HepG2 (cell line): ENCODE results near the gene CLN6. TPM values are rescaled to one million over a fixed set of nuclear protein-coding genes. Genes with fewer than 3 reads are reported as not detected.

Experiments used
- ATRX ChIP-seq: sonication (generic); formaldehyde crosslinking; IDR thresholded peaks from 2 replicates; pipeline ENCODE4 v1.4.0; 2020; ENCODE audit warnings: missing genetic modification reagents, borderline replicate concordance
- FLYWCH1 ChIP-seq: sonication (generic); formaldehyde crosslinking; IDR thresholded peaks from 2 replicates; pipeline ENCODE4 v1.8.1; 2023; ENCODE audit warnings: mild to moderate bottlenecking, missing genetic modification reagents
- HIVEP1 ChIP-seq: sonication (generic); formaldehyde crosslinking; IDR thresholded peaks from 2 replicates; pipeline ENCODE4 v1.4.0; 2020; ENCODE audit warnings: mild to moderate bottlenecking, missing genetic modification reagents
- JUN ChIP-seq: sonication (generic); formaldehyde crosslinking; IDR thresholded peaks from 2 replicates; pipeline ENCODE4 v1.4.0; 2020; ENCODE audit warnings: mild to moderate bottlenecking, missing genetic modification reagents
- KLF12 ChIP-seq: sonication (generic); formaldehyde crosslinking; IDR thresholded peaks from 2 replicates; pipeline ENCODE4 v1.4.0; 2020; ENCODE audit warnings: missing genetic modification reagents, borderline replicate concordance
- MAF1 ChIP-seq: sonication (generic); formaldehyde crosslinking; IDR thresholded peaks from 2 replicates; pipeline ENCODE4 v1.5.0; 2020; ENCODE audit warnings: missing genetic modification reagents, borderline replicate concordance
- MBNL3 ChIP-seq: fragments of 250-450 bp; sonication (Bioruptor Pico); conservative IDR thresholded peaks from 2 replicates; pipeline ENCODE4 v1.8.0; 2022; ENCODE audit warnings: mild to moderate bottlenecking, inconsistent platforms
- MYC ChIP-seq: sonication (generic); formaldehyde crosslinking; IDR thresholded peaks from 2 replicates; pipeline ENCODE4 v1.9.0; 2021; ENCODE audit warnings: missing genetic modification reagents, borderline replicate concordance
- SMARCC2 ChIP-seq: fragments of 450-650 bp; IDR thresholded peaks from 2 replicates; pipeline ENCODE4 v1.6.1; 2017; ENCODE audit warnings: antibody characterized with exemption, mild to moderate bottlenecking
- THYN1 ChIP-seq: sonication (generic); formaldehyde crosslinking; IDR thresholded peaks from 2 replicates; pipeline ENCODE4 v1.8.1; 2023; ENCODE audit warnings: low read depth, mild to moderate bottlenecking, moderate library complexity, missing genetic modification reagents, borderline replicate concordance
- ZNF790 ChIP-seq: sonication (generic); formaldehyde crosslinking; IDR thresholded peaks from 2 replicates; pipeline ENCODE4 v1.8.0; 2022; ENCODE audit warnings: missing genetic modification reagents, mild to moderate bottlenecking, borderline replicate concordance
- polyA plus RNA-seq, 8 experiments: library from polyadenylated mRNA; depleted of rRNA in 3 of 8; stranded (reverse) in 7 of 8; unstranded in 1 of 8; fragments of >200 nt; fragmentation: Illumina TruSeq in 4 of 8; extraction: Trizol in 4 of 8; gene quantifications; 2 replicates each; pipeline versions ENCODE4 v1.2.1 to v1.2.3, GENCODE V29; 2011 to 2016; ENCODE audit warnings: low read depth in 4 of 8, missing spikeins in 1 of 8, mixed read lengths in 1 of 8; ENCODE audit not compliant: insufficient read depth in 1 of 8
- total RNA-seq, 5 experiments: library from RNA; depleted of rRNA; stranded (reverse); fragments of >200 nt; fragmentation: Illumina TruSeq; extraction: Trizol; gene quantifications; 2 replicates each; pipeline ENCODE4 v1.2.3, GENCODE V29; 2016; ENCODE audit warnings: low read depth in 1 of 5
- TF ChIP-seq, protein P1 (sequence below): sonication (generic); formaldehyde crosslinking; IDR thresholded peaks from 2 replicates; pipeline ENCODE4 v1.4.0; 2020; ENCODE audit warnings: missing genetic modification reagents, borderline replicate concordance
- TF ChIP-seq, protein P2 (sequence below): sonication (generic); formaldehyde crosslinking; IDR thresholded peaks from 2 replicates; pipeline ENCODE4 v1.8.1; 2022; ENCODE audit warnings: low read depth, mild to moderate bottlenecking, missing genetic modification reagents
- TF ChIP-seq, protein P3 (sequence below), 2 experiments: sonication (generic) in 1 of 2; formaldehyde crosslinking in 1 of 2; IDR thresholded peaks; 2 replicates each; pipeline versions ENCODE4 v1.5.1 to v1.6.1; 2011 to 2020; ENCODE audit warnings: borderline replicate concordance in 1 of 2, low read depth in 1 of 2, low read length in 1 of 2, mild to moderate bottlenecking in 1 of 2, missing genetic modification reagents in 1 of 2, moderate library complexity in 1 of 2
- TF ChIP-seq, protein P4 (sequence below): sonication (generic); formaldehyde crosslinking; conservative IDR thresholded peaks from 2 replicates; pipeline ENCODE4 v1.4.0; 2020; ENCODE audit warnings: missing genetic modification reagents
- TF ChIP-seq, protein P5 (sequence below): sonication (generic); formaldehyde crosslinking; conservative IDR thresholded peaks from 2 replicates; pipeline ENCODE4 v1.8.1; 2023; ENCODE audit warnings: missing genetic modification reagents

CLN6 gene
- total and polyA plus RNA-seq, 2 of the 13 experiments (the other 11 are each of a cell fraction or from before 2014, with no cell fraction given), result 24.9 to 27.1 TPM

DNA sequence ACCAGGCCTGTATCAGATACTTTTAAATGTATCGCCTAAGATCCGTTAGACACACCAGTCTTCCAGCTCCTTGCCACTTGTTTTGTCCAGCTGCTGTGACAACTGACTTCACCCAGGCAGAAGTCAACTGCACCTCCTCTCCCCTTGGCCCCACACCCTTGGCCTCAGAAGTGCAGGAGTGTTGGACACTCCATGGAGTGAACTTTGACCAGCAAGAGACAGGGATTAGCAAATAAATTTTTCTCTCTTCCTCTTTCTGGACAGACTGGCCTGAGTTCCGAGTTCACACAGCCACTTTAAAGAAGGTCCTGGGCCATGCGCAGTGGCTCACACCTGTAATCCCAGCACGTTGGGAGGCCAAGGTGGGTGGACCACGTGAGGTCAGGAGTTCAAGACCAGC is 2.9 kb upstream of the CLN6 start (continued):
- TF ChIP-seq, protein P1, sequence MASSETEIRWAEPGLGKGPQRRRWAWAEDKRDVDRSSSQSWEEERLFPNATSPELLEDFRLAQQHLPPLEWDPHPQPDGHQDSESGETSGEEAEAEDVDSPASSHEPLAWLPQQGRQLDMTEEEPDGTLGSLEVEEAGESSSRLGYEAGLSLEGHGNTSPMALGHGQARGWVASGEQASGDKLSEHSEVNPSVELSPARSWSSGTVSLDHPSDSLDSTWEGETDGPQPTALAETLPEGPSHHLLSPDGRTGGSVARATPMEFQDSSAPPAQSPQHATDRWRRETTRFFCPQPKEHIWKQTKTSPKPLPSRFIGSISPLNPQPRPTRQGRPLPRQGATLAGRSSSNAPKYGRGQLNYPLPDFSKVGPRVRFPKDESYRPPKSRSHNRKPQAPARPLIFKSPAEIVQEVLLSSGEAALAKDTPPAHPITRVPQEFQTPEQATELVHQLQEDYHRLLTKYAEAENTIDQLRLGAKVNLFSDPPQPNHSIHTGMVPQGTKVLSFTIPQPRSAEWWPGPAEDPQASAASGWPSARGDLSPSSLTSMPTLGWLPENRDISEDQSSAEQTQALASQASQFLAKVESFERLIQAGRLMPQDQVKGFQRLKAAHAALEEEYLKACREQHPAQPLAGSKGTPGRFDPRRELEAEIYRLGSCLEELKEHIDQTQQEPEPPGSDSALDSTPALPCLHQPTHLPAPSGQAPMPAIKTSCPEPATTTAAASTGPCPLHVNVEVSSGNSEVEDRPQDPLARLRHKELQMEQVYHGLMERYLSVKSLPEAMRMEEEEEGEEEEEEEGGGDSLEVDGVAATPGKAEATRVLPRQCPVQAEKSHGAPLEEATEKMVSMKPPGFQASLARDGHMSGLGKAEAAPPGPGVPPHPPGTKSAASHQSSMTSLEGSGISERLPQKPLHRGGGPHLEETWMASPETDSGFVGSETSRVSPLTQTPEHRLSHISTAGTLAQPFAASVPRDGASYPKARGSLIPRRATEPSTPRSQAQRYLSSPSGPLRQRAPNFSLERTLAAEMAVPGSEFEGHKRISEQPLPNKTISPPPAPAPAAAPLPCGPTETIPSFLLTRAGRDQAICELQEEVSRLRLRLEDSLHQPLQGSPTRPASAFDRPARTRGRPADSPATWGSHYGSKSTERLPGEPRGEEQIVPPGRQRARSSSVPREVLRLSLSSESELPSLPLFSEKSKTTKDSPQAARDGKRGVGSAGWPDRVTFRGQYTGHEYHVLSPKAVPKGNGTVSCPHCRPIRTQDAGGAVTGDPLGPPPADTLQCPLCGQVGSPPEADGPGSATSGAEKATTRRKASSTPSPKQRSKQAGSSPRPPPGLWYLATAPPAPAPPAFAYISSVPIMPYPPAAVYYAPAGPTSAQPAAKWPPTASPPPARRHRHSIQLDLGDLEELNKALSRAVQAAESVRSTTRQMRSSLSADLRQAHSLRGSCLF, result no peak
- TF ChIP-seq MBNL3 (no peak), FLYWCH1 (CRISPR knock-in tag) (no peak), KLF12 (CRISPR knock-in tag) (no peak), SMARCC2 (no peak), THYN1 (CRISPR knock-in tag) (no peak), MYC (CRISPR knock-in tag) (no peak), JUN (CRISPR knock-in tag) (no peak), MAF1 (CRISPR knock-in tag) (no peak), ATRX (no peak), ZNF790 (no peak), HIVEP1 (CRISPR knock-in tag) (no peak)
- TF ChIP-seq, protein P2, sequence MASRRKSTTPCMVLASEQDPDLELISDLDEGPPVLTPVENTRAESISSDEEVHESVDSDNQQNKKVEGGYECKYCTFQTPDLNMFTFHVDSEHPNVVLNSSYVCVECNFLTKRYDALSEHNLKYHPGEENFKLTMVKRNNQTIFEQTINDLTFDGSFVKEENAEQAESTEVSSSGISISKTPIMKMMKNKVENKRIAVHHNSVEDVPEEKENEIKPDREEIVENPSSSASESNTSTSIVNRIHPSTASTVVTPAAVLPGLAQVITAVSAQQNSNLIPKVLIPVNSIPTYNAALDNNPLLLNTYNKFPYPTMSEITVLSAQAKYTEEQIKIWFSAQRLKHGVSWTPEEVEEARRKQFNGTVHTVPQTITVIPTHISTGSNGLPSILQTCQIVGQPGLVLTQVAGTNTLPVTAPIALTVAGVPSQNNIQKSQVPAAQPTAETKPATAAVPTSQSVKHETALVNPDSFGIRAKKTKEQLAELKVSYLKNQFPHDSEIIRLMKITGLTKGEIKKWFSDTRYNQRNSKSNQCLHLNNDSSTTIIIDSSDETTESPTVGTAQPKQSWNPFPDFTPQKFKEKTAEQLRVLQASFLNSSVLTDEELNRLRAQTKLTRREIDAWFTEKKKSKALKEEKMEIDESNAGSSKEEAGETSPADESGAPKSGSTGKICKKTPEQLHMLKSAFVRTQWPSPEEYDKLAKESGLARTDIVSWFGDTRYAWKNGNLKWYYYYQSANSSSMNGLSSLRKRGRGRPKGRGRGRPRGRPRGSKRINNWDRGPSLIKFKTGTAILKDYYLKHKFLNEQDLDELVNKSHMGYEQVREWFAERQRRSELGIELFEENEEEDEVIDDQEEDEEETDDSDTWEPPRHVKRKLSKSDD (CRISPR knock-in tag), result no peak
- TF ChIP-seq, protein P3, sequence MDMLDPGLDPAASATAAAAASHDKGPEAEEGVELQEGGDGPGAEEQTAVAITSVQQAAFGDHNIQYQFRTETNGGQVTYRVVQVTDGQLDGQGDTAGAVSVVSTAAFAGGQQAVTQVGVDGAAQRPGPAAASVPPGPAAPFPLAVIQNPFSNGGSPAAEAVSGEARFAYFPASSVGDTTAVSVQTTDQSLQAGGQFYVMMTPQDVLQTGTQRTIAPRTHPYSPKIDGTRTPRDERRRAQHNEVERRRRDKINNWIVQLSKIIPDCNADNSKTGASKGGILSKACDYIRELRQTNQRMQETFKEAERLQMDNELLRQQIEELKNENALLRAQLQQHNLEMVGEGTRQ (IDR thresholded peaks at IDR 0.05; ENCODE audit: low read depth, low read length), result no peak
- TF ChIP-seq, protein P3 (CRISPR knock-in tag; IDR thresholded peaks at IDR 0.05; ENCODE audit: borderline replicate concordance), result no peak
- TF ChIP-seq, protein P4, sequence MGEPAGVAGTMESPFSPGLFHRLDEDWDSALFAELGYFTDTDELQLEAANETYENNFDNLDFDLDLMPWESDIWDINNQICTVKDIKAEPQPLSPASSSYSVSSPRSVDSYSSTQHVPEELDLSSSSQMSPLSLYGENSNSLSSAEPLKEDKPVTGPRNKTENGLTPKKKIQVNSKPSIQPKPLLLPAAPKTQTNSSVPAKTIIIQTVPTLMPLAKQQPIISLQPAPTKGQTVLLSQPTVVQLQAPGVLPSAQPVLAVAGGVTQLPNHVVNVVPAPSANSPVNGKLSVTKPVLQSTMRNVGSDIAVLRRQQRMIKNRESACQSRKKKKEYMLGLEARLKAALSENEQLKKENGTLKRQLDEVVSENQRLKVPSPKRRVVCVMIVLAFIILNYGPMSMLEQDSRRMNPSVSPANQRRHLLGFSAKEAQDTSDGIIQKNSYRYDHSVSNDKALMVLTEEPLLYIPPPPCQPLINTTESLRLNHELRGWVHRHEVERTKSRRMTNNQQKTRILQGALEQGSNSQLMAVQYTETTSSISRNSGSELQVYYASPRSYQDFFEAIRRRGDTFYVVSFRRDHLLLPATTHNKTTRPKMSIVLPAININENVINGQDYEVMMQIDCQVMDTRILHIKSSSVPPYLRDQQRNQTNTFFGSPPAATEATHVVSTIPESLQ (CRISPR knock-in tag), result no peak
- TF ChIP-seq, protein P5, sequence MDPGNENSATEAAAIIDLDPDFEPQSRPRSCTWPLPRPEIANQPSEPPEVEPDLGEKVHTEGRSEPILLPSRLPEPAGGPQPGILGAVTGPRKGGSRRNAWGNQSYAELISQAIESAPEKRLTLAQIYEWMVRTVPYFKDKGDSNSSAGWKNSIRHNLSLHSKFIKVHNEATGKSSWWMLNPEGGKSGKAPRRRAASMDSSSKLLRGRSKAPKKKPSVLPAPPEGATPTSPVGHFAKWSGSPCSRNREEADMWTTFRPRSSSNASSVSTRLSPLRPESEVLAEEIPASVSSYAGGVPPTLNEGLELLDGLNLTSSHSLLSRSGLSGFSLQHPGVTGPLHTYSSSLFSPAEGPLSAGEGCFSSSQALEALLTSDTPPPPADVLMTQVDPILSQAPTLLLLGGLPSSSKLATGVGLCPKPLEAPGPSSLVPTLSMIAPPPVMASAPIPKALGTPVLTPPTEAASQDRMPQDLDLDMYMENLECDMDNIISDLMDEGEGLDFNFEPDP, result no peak
